Esophagus squamous epithelium (tissue), 4 donors: ENCODE data around the gene TMEM212.

Experiments
- POLR2A ChIP-seq, 4 donors: fragments of 450-650 bp; IDR thresholded peaks; one replicate each; pipeline ENCODE4 v1.6.1; 2017; ENCODE audit warnings: antibody characterized with exemption in 4 of 4, mild to moderate bottlenecking in 4 of 4, moderate library complexity in 3 of 4
- TF ChIP-seq, protein P1 (sequence below), 6 experiments: fragments of 450-650 bp in 4 of 6; fragments of 200-600 bp in 2 of 6; sonication (generic) in 2 of 6; IDR thresholded peaks; one replicate each; pipeline ENCODE4 v1.5.1; 2016 to 2019; ENCODE audit warnings: antibody characterized with exemption in 6 of 6, mild to moderate bottlenecking in 4 of 6, moderate library complexity in 4 of 6

DNA sequence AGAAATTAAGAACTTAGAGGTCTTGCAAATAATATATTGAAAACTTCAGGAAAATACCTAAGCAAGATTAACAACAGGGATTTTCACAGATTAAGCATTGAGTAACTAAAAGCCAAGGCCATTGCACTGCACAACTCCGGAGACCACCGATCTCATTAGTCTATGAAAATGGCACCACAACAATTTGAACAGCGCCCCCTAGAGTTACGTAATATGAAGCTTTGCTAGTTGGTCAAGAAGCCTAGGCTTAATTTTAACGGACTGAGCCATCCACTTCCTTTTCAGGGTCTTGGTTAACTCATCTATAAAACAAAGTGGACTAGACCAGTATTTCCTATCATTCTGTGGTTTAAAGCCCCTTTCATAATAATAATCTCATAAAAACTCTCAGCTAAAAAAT lies 24.8 kb downstream of the TMEM212 start:
- TF ChIP-seq, protein P1, sequence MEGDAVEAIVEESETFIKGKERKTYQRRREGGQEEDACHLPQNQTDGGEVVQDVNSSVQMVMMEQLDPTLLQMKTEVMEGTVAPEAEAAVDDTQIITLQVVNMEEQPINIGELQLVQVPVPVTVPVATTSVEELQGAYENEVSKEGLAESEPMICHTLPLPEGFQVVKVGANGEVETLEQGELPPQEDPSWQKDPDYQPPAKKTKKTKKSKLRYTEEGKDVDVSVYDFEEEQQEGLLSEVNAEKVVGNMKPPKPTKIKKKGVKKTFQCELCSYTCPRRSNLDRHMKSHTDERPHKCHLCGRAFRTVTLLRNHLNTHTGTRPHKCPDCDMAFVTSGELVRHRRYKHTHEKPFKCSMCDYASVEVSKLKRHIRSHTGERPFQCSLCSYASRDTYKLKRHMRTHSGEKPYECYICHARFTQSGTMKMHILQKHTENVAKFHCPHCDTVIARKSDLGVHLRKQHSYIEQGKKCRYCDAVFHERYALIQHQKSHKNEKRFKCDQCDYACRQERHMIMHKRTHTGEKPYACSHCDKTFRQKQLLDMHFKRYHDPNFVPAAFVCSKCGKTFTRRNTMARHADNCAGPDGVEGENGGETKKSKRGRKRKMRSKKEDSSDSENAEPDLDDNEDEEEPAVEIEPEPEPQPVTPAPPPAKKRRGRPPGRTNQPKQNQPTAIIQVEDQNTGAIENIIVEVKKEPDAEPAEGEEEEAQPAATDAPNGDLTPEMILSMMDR (IDR thresholded peaks at IDR 0.05) = peak in 1 of 6 experiments; percentile 27
- no peak for TF ChIP-seq POLR2A (IDR thresholded peaks at IDR 0.05)
